ENCODE measurements around the gene SDK2. TPM values are rescaled to one million over a fixed set of nuclear protein-coding genes. Genes with fewer than 3 reads are reported as not detected.
A peak's percentile ranks its signal among the peaks of the same experiment; 100 is the strongest.

SDK2 gene
- total RNA-seq, 1 donor from 2014 or later, result 1.0 TPM

GRCh38 chr17:73654241-73654640 lies 10.0 kb upstream of the SDK2 start:
- ATAC-seq (ENCODE audit: poor library complexity), result no peak
- DNase-seq, result no peak
- intact Hi-C loops (cut with DNase I), result loop anchor here (10.0 kb wide), 1 partner anchor 181 kb away; no protein-coding TSS in a partner anchor

GRCh38 chr17:73653810-73654209 lies 9.6 kb upstream of the SDK2 start:
- DNase-seq (no peak), ATAC-seq (ENCODE audit: poor library complexity) (no peak)
- intact Hi-C loops (cut with DNase I), result loop anchor here (10.0 kb wide), 1 partner anchor 181 kb away; no protein-coding TSS in a partner anchor

- intact Hi-C loops (cut with DNase I), result loop anchor here (10.0 kb wide), 1 partner anchor 182 kb away; no protein-coding TSS in a partner anchor
- ATAC-seq (ENCODE audit: poor library complexity) (no peak), DNase-seq (no peak)
These were observed 8.7 kb upstream of the SDK2 start for GRCh38 chr17:73652886-73653480.

GRCh38 chr17:73650617-73651200 lies 6.5 kb upstream of the SDK2 start:
- DNase-seq (no peak), ATAC-seq (ENCODE audit: poor library complexity) (no peak)
- intact Hi-C loops (cut with DNase I), result loop anchor here (10.0 kb wide), 1 partner anchor 184 kb away; no protein-coding TSS in a partner anchor

GRCh38 chr17:73650140-73650539 lies 5.9 kb upstream of the SDK2 start:
- intact Hi-C loops (cut with DNase I), result loop anchor here (10.0 kb wide), 1 partner anchor 185 kb away; no protein-coding TSS in a partner anchor
- DNase-seq, result no peak
- ATAC-seq (ENCODE audit: poor library complexity), result peak; percentile 78

GRCh38 chr17:73648974-73649373 lies 4.7 kb upstream of the SDK2 start:
- ATAC-seq (ENCODE audit: poor library complexity), result no peak
- DNase-seq, result no peak
- intact Hi-C loops (cut with DNase I), result no loop called here

GRCh38 chr17:73648543-73648820 lies 4.2 kb upstream of the SDK2 start:
- intact Hi-C loops (cut with DNase I), result no loop called here
- DNase-seq (no peak), ATAC-seq (ENCODE audit: poor library complexity) (no peak)

- DNase-seq (no peak), ATAC-seq (ENCODE audit: poor library complexity) (no peak)
- intact Hi-C loops (cut with DNase I), result no loop called here
These were observed 3.7 kb upstream of the SDK2 start for GRCh38 chr17:73647772-73648542.

GRCh38 chr17:73647301-73647695 lies 3.1 kb upstream of the SDK2 start:
- ATAC-seq (ENCODE audit: poor library complexity) (no peak), DNase-seq (no peak)
- intact Hi-C loops (cut with DNase I), result no loop called here

GRCh38 chr17:73646409-73647300 lies 2.4 kb upstream of the SDK2 start:
- DNase-seq (no peak), ATAC-seq (ENCODE audit: poor library complexity) (no peak)
- intact Hi-C loops (cut with DNase I), result no loop called here

GRCh38 chr17:73645050-73645871 lies 1.0 kb upstream of the SDK2 start:
- DNase-seq (peak; percentile 62), ATAC-seq (ENCODE audit: poor library complexity) (peak; percentile 85)
- intact Hi-C loops (cut with DNase I), result no loop called here

GRCh38 chr17:73643852-73644144 lies 447 bp downstream of the SDK2 start:
- DNase-seq (no peak), ATAC-seq (ENCODE audit: poor library complexity) (no peak)
- intact Hi-C loops (cut with DNase I), result no loop called here

GRCh38 chr17:73643001-73643851 lies 1.0 kb downstream of the SDK2 start:
- DNase-seq, result no peak
- peak; percentile 63 for ATAC-seq (ENCODE audit: poor library complexity)
- intact Hi-C loops (cut with DNase I), result no loop called here

- intact Hi-C loops (cut with DNase I), result no loop called here
- DNase-seq, result no peak
- ATAC-seq (ENCODE audit: poor library complexity), result no peak
These were observed 1.6 kb downstream of the SDK2 start for GRCh38 chr17:73642659-73643000.

- DNase-seq (no peak), ATAC-seq (ENCODE audit: poor library complexity) (no peak)
- intact Hi-C loops (cut with DNase I), result no loop called here
These were observed 2.2 kb downstream of the SDK2 start for GRCh38 chr17:73641826-73642600.

- no peak for ATAC-seq (ENCODE audit: poor library complexity)
- intact Hi-C loops (cut with DNase I), result no loop called here
- DNase-seq, result no peak
These were observed 3.6 kb downstream of the SDK2 start for GRCh38 chr17:73640691-73641090.

GRCh38 chr17:73639932-73640331 lies 4.3 kb downstream of the SDK2 start:
- ATAC-seq (ENCODE audit: poor library complexity) (no peak), DNase-seq (peak; percentile 13)
- intact Hi-C loops (cut with DNase I), result no loop called here
